HG03039 (cell line): ENCODE data around the gene HBM.
"Not testable (repeated sequence)": the region's sequence is repeated elsewhere in the genome, so short reads cannot be mapped to it uniquely, and the experiment has no call there.

Source experiments
- ATAC-seq: cut with Tn5 transposase; IDR thresholded peaks from one replicate; pipeline ENCODE4 v1.9.1; 2021; ENCODE audit warnings: mild to moderate bottlenecking, moderate library complexity; ENCODE audit not compliant: unreplicated experiment

The HBM gene

DNA sequence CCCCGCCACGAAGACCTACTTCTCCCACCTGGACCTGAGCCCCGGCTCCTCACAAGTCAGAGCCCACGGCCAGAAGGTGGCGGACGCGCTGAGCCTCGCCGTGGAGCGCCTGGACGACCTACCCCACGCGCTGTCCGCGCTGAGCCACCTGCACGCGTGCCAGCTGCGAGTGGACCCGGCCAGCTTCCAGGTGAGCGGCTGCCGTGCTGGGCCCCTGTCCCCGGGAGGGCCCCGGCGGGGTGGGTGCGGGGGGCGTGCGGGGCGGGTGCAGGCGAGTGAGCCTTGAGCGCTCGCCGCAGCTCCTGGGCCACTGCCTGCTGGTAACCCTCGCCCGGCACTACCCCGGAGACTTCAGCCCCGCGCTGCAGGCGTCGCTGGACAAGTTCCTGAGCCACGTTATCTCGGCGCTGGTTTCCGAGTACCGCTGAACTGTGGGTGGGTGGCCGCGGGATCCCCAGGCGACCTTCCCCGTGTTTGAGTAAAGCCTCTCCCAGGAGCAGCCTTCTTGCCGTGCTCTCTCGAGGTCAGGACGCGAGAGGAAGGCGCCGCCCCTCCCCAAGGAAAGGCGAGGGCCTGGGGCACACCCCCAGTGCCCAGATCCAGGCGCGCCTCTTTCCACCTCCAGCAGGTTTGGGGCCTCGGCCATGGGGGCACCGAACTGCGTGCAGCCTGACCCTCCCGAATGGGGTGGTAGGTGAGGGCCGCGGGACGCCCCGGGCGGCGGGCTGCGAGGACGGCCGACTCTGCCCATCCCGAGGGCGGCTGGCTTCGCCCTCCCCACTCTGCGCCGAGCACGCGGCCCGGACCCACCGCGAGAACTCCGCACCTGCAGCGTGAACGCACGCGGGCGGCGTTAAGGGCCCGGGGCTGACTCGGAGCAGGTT, 15.1 kb downstream of the HBM start:
- no peak for ATAC-seq

DNA sequence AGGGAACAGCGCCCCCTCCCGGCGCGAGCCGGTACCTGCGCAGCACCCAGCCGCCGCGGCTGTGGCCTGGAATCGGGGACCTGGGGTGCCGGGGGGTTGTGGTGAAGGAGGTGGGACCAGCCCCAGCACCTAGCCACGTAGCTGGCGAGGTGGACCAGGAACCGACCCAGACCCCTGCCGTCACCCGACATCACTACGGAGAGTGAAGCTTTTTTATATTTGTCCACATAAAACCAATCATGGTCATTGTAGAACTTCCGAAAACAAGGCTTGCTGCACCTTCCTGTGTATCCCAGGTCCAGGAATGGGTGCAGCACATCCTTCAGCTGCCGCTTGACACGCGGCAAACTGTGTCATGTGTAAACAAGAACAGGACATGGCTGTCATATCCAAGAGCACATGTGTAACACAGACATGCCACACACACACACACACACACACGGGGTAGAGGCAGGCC, 15.8 kb downstream of the HBM start:
- ATAC-seq = no peak

DNA sequence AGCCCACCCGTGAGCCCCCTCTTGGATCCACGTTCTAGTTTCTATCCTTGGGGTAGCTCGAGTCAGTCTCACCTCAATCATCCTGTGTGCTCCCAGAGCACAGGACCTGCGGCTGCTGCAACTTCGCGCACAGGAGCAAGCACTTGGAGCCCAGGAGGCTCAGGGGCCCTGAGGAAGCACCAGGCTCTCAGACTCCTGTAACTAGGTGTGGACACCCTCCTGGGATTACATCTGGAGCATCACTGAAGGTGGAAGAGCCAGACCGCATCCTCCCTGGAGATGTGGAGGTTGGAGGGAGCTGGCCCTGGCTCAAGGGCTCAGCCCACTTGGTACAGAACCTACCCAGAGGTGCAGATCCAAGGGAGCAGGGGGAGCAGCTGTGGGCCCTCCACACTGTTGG, 17.2 kb downstream of the HBM start:
- no peak for ATAC-seq

DNA sequence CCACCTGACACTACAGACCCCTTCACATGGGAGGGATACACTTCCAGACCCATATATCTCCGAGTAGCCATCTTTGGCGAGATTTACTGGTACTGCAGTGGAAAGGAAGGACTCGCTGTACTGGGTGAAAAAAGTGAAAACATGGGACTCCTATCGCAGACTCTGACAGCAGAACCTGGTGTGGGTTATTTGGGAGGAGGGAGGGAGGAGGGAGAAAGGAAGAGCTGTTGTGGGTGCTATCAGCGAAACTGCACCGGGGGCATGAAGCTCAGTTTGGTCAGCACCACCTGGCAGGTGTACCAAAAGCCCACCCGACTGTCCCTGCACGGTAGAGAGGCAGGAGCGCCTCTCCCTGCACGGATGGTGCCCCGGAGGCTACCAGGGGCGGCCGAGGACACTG, 19.4 kb downstream of the HBM start:
- ATAC-seq = no peak

DNA sequence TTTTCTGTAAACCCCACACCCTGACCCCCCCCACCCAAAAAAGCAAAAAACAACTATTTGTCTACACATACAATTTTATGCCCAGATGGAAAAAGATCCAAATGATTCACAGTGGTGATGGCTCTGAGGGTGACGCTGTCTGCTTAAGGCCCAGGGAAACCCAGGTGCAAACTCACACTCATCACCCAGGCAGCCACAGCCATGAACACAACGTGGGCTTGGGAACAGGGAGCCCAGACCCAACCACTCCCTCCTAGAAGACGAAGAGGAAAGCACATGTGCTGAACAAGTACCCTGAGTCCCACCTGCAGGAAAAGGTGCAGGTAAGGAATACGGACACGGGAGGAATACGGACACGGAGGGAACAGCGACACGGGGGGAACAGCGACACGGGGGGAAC, 19.9 kb downstream of the HBM start:
- ATAC-seq = no peak

DNA sequence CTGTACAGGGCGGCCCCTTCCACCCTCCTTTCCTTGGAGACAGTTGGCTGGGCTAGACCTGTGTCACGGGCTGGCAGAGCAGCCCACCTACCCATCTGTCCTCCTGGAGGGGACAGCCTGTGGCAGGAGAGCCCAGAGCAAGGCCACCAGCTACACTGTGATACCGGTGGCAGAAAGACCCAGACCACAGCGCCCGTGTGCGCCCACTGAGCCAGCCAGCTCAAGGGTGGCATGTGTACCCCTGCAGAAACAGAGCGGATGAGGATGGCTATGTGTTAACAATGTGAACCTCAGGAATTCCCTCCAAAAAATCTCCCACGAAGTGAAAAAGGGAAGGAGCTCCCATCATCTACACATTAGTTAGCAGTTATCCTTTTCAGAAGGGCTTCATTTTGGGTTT, 21.6 kb downstream of the HBM start:
- ATAC-seq = no peak

DNA sequence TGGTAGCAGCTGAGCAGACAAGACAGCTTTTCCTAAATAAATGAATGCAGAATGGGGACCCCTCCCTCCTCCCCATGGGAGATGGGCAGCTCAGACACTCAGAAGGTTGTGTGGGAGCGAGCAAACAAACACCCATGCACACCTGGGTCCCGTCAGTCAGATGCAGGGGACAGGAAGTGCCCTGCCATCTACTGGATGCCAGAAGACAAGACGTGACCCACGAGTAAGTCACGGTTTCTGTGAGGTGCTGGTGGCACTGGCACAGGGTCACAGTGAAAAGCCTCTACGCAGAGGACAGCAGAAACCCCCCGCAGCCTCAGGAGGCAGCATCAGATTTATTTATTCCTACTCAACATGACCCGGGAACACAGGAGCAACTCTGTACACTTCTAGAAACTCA, 22.9 kb downstream of the HBM start:
- no peak for ATAC-seq

DNA sequence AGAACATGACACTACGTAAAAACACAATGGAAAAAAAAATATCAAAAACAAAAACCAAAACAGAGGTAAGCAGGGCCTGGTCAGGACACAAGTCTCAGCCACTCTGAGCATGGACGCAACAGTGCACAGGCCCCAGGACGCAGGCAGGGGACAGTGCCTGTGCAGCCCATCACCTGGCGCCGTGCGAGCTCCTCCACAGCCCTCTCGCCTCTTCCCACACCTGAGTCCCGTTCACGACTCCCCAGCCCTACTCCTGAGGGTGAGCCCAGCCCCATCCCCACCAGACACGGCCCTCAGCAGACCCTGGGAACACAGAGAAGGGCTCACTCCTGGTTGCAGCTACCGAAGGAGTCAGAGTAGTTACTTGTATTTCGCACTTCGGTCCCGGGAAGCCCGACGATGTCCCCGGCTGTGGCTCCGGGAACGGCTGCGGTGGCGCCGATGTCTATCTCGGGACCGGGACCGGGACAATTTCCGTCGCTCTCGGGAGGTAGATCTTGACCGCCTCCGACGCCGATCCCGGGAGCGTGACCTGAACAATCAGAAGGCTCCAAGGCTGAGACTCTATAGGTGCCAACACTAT, 23.9 kb downstream of the HBM start:
- no peak for ATAC-seq

DNA sequence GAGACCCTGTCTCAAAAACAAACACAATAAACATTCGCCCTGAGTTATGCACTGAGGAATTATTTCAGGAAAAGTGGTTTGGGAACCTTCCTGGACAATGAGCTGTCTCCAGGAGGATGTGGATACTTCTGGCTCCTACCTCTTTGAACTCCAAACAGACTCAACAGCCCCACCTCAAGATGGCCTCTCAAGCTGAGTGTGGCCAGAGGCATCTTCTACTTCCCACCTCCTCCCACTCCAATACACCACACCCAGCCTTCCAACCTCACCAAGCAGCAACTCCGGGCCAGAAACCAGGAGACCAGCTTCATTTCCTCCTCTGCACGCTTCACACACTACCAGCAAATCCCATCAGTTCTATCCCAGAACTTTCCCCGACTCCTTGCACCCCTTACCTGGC, 26.1 kb downstream of the HBM start:
- ATAC-seq = no peak

DNA sequence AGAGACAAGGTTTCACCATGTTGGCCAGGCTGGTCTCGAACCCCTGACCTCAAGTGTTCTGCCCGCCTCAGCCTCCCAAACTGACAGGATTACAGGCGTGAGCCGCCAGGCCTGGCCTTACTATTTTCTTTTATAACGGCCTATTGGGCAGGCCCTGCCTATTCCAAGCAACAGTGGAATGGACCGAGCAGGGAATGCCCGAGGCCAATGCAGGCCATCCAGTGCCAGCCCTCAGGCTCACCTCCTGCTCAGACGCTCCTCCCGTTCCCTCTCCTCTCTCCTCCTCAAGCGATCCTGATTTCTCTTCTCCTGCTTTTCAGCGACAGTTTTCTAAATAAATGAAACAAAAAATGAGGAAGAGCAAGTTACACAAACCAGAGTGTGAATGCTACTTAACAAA, 26.9 kb downstream of the HBM start:
- ATAC-seq = no peak

DNA sequence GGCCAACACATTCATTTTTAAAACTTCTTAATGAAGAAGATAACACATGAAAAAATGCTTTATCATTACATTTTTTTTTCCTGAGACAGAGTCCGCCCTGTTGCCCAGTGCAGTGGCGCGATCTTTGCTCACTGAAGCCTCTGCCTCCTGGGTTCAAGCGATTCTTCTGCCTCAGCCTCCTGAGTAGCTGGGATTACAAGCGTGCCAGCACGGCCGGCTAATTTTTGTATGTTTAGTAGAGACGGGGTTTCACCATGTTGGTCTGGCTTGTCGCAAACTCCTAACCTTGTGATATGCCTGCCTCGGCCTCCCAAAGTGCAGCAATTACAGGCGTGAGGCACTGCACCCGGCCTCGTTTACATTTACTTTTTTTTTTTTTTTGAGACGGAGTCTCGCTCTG, 27.7 kb downstream of the HBM start:
- no peak for ATAC-seq

DNA sequence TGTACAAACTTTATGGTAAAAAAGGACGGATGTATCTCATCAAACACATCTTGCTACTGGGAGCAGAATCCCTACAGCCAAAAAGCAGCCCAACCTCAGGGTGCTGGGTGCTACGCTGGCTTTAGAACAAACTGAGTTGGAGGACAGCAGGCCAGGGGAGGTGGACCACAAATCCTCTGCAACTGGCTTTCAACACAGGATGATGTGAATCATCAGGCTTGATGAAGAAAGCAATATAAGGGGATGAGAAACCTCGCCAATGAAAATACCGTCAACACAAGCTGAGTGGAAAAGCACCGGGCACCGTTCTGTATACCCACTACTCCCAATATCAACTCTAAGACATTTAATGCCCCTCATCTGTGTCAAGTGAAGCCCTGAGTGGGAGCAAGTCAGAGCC, 28.7 kb downstream of the HBM start:
- no peak for ATAC-seq

DNA sequence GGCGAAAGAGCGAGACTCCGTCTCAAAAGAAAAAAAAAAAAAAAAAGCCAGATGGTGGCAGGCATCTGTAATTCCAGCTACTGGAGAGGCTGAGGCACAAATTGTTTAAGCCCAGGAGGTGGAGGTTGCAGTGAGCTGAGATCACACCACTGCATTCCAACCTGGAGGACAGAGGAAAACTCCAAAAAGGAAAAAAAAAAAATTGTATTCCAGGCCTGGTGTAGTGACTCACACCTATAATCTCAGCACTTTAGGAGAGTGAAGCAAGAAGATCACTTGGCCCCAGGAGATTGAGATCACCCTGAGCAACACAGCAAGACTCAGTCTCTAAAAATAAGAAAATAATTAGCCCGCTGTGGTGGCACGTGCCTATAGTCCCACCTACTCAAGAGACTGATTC, 34.6 kb downstream of the HBM start:
- ATAC-seq = no peak

DNA sequence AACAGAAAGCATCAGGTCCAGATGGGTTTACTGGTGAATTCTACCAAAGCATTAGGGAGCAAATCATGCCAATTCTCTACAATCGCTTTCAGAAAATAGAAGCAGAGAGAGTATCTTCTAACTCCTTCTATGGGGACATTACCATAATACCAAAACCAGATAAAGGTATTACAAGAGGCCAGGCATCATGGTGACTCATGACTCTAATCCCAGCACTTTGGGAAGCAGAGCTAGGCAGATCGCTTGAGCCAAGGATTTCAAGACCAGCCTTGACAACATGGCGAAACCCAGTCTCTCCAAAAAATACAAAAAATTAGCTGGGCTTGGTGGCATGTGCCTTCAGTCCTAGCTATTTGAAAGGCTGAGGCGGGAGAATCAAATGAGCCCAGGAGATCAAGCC, 37.5 kb downstream of the HBM start:
- no peak for ATAC-seq

DNA sequence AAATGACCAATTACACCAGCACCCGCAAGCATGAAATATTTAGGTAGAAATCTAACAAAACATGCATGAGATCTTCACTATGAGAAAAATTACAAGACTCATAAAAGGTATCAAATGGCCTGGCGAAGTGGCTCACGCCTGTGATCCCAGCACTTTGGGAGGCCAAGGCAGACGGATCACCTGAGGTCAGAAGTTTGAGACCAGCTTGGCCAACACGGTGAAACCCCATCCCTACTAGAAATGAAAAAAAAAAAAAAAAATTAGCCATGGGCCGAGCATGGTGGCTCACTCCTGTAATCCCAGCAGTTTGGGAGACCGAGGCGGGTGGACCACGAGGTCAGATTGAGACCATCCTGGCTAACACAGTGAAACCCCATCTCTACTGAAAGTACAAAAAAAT, 38.3 kb downstream of the HBM start:
- not testable (repeated sequence) for ATAC-seq

DNA sequence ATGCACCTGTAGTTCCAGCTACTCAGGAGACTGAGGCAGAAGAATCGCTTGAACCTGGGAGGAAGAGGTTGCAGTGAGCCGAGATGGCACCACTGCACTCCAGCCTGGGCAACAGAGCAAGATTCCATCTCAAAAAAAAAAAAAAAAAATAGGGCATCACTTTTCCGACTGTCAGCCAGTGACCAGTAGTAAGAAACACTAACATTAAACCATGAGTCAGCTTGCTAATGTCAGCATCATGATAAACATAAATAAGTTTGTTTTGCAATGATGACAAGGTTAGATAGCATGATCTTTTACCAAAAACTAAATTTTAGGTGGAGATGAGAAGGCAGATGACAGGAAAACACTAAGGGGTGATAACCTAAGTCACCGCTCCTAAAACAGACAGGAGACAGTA, 43.6 kb downstream of the HBM start:
- ATAC-seq = not testable (repeated sequence)

DNA sequence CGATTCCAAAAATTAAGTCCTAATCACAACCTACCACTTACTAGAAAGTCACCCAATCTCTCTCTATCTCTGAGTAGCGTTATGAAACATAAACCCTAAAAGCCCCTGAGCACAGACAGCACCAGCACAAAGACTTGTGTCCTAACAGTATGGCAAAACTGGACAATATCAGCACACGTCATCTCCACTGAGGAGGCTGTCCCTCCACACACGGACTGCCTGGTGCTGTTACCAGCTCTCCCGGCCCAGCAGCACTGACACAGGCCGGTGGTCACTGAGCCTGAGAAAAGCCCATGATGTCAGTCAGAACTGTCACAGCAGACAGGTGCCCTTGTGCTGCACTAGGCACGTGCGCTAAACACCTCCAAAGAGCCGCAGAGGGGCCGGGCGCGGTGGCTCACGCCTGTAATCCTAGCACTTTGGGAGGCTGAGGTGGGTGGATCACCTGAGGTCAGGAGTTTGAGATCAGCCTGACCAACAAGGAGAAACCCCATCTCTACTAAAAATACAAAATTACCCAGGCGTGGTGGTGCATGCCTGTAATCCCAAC, 45.9 kb downstream of the HBM start:
- ATAC-seq = not testable (repeated sequence)

DNA sequence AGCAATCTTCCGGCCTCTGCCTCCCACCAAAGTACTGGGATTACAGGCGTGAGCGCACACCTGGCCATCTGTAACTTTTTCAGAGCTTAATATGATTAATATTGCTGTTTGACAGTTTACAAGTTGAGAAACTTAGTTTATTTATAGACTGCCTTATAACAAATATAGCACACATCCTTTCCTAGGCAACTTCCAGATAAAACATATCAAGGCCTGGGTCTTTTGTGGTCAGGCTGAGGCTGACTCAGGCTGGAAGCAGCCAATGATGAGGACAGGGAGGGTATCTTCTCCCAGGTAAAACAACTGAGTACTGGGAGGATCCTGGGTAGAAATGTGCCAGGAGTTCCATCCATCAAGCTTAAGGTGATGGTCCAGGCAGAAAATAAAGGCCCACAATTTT, 47.2 kb downstream of the HBM start:
- ATAC-seq = no peak
